ENCODE results near the gene FNDC3B. TPM values are rescaled to one million over a fixed set of nuclear protein-coding genes. Genes with fewer than 3 reads are reported as not detected.
A peak's percentile ranks its signal among the peaks of the same experiment; 100 is the strongest.

FNDC3B gene
- total and polyA plus RNA-seq, 9 of the 15 experiments (the other 6 are each of a cell fraction or from before 2014, with no cell fraction given), result 7.0 to 35.8 (median 16.2) TPM

GRCh38 chr3:172056416-172056815 is 17.0 kb downstream of the FNDC3B start:
- Histone ChIP-seq H3K9me1 (ENCODE audit: control insufficient read depth, insufficient read depth, low read length) (no peaks in the 10 kb centered on the region), H4K20me1 (replicated peaks; ENCODE audit: control insufficient read depth, insufficient read depth, low read length) (0 out of 2 replicates have a peak, but pooled peaks cover 5% of the 10 kb centered on the region), H3K9me3 (replicated peaks; ENCODE audit: control insufficient read depth, insufficient read depth, low read depth, low read length) (no peaks in the 10 kb centered on the region), H3K4me3 (no peak overlapping the region), H3K36me3 (ENCODE audit: control insufficient read depth, insufficient read depth, low read length) (peaks cover 27% of the 10 kb centered on the region; the same call in 2 of the 3 replicates), H2AFZ (ENCODE audit: low read depth, low read length) (no peak overlapping the region), H3K9ac (ENCODE audit: insufficient read depth in 1 of 2, low read depth in 2 of 2, low read length in 2 of 2) (no peak overlapping the region), H3K79me2 (ENCODE audit: control insufficient read depth, insufficient read depth, low read length) (peaks cover 88% of the 10 kb centered on the region), H3K27me3 (ENCODE audit: control insufficient read depth in 2 of 2, insufficient read depth in 2 of 2, low read length in 2 of 2) (no peaks in the 10 kb centered on the region), H3K27ac (ENCODE audit: extremely low read depth, low read depth, low read length) (no peak overlapping the region), H3K4me1 (replicated peaks in 1 of 2; ENCODE audit: control insufficient read depth in 2 of 2, insufficient read depth in 2 of 2, low read length in 2 of 2) (0 out of 5 replicates have a peak, but pooled peaks cover 0 to 3% of the 10 kb centered on the region in 2 experiments), H3K4me2 (ENCODE audit: insufficient read depth, low read length) (no peak overlapping the region)
- FAIRE-seq (peak; percentile 69), ATAC-seq (no peak), DNase-seq (ENCODE audit: extremely low read depth in 1 of 4, low spot score in 3 of 4) (no peak)
- intact Hi-C loops (cut with micrococcal nuclease), result no loop called here
- BruUV-seq (replicated peaks), result no TSS peak
- ChIA-PET CTCF (ENCODE audit: low intra/inter-chr PET ratio) (no interaction called here), POLR2A (interaction anchor here (1.2 to 1.6 kb wide), 3 partner anchors 9 to 12 kb away, joined by 3 to 10 read pairs (median 9); no protein-coding TSS in a partner anchor)
- TF ChIP-seq RB1 (IDR thresholded peaks at IDR 0.05; ENCODE audit: low read depth) (no peak), ELF2 (CRISPR knock-in tag; IDR thresholded peaks at IDR 0.05) (no peak), NFIX (CRISPR knock-in tag; IDR thresholded peaks at IDR 0.05; ENCODE audit: low read depth) (no peak), MXD1 (CRISPR knock-in tag; IDR thresholded peaks at IDR 0.05; ENCODE audit: borderline replicate concordance, poor library complexity, severe bottlenecking) (no peak), FOXA3 (CRISPR knock-in tag; conservative IDR thresholded peaks at IDR 0.05 in 1 of 2, IDR thresholded peaks at IDR 0.05 in 1 of 2) (no peak), ZKSCAN1 (IDR thresholded peaks at IDR 0.05; ENCODE audit: low read depth, low read length) (no peak), POLR2AphosphoS2 (IDR thresholded peaks at IDR 0.05; ENCODE audit: low read length) (no peak), MTF1 (CRISPR knock-in tag; IDR thresholded peaks at IDR 0.05; ENCODE audit: borderline replicate concordance) (no peak), ZNF57 (CRISPR knock-in tag; IDR thresholded peaks at IDR 0.05) (no peak), CHCHD3 (CRISPR knock-in tag; IDR thresholded peaks at IDR 0.05) (no peak), TCF7L2 (IDR thresholded peaks at IDR 0.05; ENCODE audit: low read depth, low read length) (no peak), PHF8 (IDR thresholded peaks at IDR 0.05; ENCODE audit: borderline replicate concordance, low read length) (no peak), OTX1 (CRISPR knock-in tag; IDR thresholded peaks at IDR 0.05) (no peak), SRSF1 (IDR thresholded peaks at IDR 0.05; ENCODE audit: low read depth, low read length) (no peak), CREM (IDR thresholded peaks at IDR 0.05; ENCODE audit: low read depth) (no peak), RNF2 (IDR thresholded peaks at IDR 0.05) (no peak), ARID3B (CRISPR knock-in tag; IDR thresholded peaks at IDR 0.05; ENCODE audit: borderline replicate concordance) (no peak)
- 66% methylated on average over 3 of the region's 3 CpGs for WGBS (ENCODE audit: insufficient coverage, low coverage, missing lambda C conversion rate)
- in situ Hi-C loops (cut with MboI), result no loop called here
